Calu3 (cell line): Measurements from ENCODE around the gene NDUFA13. TPM values are rescaled to one million over a fixed set of nuclear protein-coding genes. Genes with fewer than 3 reads are reported as not detected.

ENCODE experiments used
- BruUV-seq: library from RNA; stranded (reverse); fragments of 400-500 nt; replicated peaks from 2 replicates; lab custom pipeline; 2021; lab: Mats Ljungman, UMichigan
- CTCF ChIA-PET: fragments of 300-600 bp; sonication (Branson Sonifier 250); formaldehyde crosslinking; loops from one replicate; lab custom pipeline; 2022; ENCODE audit warnings: antibody characterized with exemption; lab: Charles Lee
- DNase-seq: peaks from one replicate; pipeline ENCODE4 v3.0.0; 2022
- H3K27ac Mint-ChIP-seq: one replicate; pipeline ENCODE4 v1.8.0; 2022; ENCODE audit warnings: mixed read lengths; ENCODE audit not compliant: unreplicated experiment
- H3K27me3 Mint-ChIP-seq: one replicate; pipeline ENCODE4 v1.8.0; 2022; ENCODE audit warnings: mixed read lengths; ENCODE audit not compliant: unreplicated experiment
- H3K36me3 Mint-ChIP-seq: one replicate; pipeline ENCODE4 v1.8.0; 2022; ENCODE audit warnings: mild to moderate bottlenecking, moderate library complexity, mixed read lengths; ENCODE audit not compliant: insufficient read depth, unreplicated experiment
- H3K4me1 Mint-ChIP-seq: one replicate; pipeline ENCODE4 v1.8.0; 2022; ENCODE audit warnings: mild to moderate bottlenecking, low read depth, mixed read lengths; ENCODE audit not compliant: unreplicated experiment
- H3K4me3 Mint-ChIP-seq: one replicate; pipeline ENCODE4 v1.8.0; 2022; ENCODE audit warnings: mild to moderate bottlenecking, low read depth, moderate library complexity, mixed read lengths; ENCODE audit not compliant: unreplicated experiment
- H3K9me3 Mint-ChIP-seq: one replicate; pipeline ENCODE4 v1.8.0; 2022; ENCODE audit warnings: low read depth, mixed read lengths; ENCODE audit not compliant: unreplicated experiment
- intact Hi-C: fragments of 100-400 bp; cut with micrococcal nuclease; formaldehyde crosslinking; loops from one replicate; pipeline ENCODE4 v1.10.0; 2022; ENCODE audit not compliant: unreplicated experiment
- total RNA-seq: library from RNA; stranded (reverse); gene quantifications from 2 replicates; pipeline ENCODE4 v1.2.3, GENCODE V29; 2022
- TF ChIP-seq, protein P1 (sequence below): fragments of 200-600 bp; IDR thresholded peaks from one replicate; pipeline ENCODE4 v1.8.0; 2022; ENCODE audit warnings: antibody characterized with exemption; ENCODE audit not compliant: unreplicated experiment

The NDUFA13 gene
- total RNA-seq, 1 experiment from 2014 or later = 191 TPM

DNA sequence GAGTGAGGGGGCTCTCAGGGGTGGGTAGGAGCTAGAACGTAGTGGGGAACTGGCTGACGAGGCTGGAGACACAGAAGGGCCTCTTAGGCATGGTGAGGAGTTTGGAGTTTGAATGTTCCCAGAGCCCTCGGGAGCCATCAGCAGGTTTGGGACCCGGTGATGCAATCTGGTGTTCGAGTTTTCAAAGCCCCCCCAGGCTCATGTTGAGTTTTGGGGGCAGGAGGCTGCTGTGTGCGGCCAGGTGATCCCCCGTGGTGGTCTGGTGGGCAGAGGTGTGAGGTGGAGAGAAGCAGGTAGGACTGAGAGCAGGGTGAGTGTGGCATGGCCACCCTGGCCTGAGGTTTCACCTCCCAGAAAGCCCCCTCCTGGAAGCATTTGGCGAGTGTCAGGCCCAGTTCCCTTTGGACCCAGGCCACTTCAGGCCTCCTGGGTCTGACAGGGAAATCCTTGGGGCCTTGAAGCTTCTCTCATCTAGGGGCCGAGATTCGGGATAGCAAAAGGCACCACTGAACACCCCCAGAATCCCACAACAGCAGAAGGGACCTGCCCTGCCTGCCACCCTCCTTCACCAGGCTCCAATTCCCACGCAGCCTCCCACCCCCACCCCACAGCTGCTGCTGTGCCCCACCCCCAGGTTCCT lies 13.9 kb downstream of the NDUFA13 start:
- H3K4me3 Mint-ChIP-seq = no peak overlapping the region
- no peak overlapping the region for H3K27ac Mint-ChIP-seq
- H3K36me3 Mint-ChIP-seq = peaks cover 20% of the 10 kb centered on the region
- CTCF ChIA-PET = no interaction called here
- H3K9me3 Mint-ChIP-seq = peaks cover 5% of the 10 kb centered on the region
- no peaks in the 10 kb centered on the region for H3K27me3 Mint-ChIP-seq
- TF ChIP-seq, protein P1, sequence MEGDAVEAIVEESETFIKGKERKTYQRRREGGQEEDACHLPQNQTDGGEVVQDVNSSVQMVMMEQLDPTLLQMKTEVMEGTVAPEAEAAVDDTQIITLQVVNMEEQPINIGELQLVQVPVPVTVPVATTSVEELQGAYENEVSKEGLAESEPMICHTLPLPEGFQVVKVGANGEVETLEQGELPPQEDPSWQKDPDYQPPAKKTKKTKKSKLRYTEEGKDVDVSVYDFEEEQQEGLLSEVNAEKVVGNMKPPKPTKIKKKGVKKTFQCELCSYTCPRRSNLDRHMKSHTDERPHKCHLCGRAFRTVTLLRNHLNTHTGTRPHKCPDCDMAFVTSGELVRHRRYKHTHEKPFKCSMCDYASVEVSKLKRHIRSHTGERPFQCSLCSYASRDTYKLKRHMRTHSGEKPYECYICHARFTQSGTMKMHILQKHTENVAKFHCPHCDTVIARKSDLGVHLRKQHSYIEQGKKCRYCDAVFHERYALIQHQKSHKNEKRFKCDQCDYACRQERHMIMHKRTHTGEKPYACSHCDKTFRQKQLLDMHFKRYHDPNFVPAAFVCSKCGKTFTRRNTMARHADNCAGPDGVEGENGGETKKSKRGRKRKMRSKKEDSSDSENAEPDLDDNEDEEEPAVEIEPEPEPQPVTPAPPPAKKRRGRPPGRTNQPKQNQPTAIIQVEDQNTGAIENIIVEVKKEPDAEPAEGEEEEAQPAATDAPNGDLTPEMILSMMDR = no peak
- BruUV-seq = no TSS peak
- DNase-seq = no peak
- peaks cover 10% of the 10 kb centered on the region for H3K4me1 Mint-ChIP-seq
- intact Hi-C loops = loop anchor here (10.0 kb wide), 1 partner anchor 425 kb away; no protein-coding TSS in a partner anchor

DNA sequence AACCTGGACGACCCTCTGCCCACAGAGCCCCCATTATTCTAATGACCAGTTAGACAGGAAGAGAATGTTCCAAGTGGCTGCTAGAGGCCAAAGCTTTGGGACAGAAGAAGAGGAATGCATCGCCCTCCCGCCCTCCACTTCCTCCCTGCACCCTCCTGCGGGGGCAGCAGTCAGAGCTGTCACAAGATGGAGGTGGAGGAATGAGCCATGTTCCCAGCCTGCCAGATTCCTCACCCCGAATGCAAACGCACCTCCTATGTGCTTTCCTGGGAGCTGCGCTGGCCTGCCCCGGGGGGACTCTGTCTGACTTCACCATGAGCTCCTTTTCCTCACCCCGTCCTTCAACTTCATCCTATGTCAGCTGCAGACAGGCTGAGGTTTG lies 14.4 kb downstream of the NDUFA13 start:
- Mint-ChIP-seq H3K27me3 (no peaks in the 10 kb centered on the region), H3K9me3 (peaks cover 5% of the 10 kb centered on the region), H3K36me3 (peaks cover 20% of the 10 kb centered on the region), H3K27ac (peak overlapping the region; percentile 63), H3K4me1 (peaks cover 10% of the 10 kb centered on the region), H3K4me3 (no peak overlapping the region)
- BruUV-seq = no TSS peak
- intact Hi-C loops = loop anchor here (10.0 kb wide), 1 partner anchor 424 kb away; no protein-coding TSS in a partner anchor
- DNase-seq = no peak
- CTCF ChIA-PET = no interaction called here
- TF ChIP-seq, protein P1 = no peak

DNA sequence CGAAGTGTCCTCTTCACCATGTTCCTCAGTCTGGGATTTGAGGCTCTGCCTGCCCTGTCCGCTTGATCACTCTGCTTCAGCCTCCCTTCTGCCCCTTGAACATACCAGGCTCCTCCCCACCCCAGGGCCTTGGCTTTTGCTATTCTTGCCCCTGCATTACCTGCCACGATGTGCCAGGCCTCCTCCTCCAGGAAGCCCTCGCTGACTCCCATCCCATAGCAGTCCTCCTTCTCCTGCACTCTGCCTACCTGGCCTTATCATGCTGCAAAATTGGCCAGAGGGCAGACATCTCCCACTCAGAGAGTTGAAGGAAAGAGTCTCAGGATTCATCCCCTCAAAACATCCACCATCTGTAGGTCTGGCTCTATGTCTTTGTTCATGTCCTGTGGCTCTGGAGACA lies 14.9 kb downstream of the NDUFA13 start:
- Mint-ChIP-seq H3K9me3 (peaks cover 5% of the 10 kb centered on the region), H3K4me1 (peaks cover 10% of the 10 kb centered on the region), H3K27me3 (no peaks in the 10 kb centered on the region), H3K27ac (peak overlapping the region; percentile 63), H3K4me3 (no peak overlapping the region), H3K36me3 (peaks cover 21% of the 10 kb centered on the region)
- intact Hi-C loops = loop anchor here (10.0 kb wide), 1 partner anchor 424 kb away; no protein-coding TSS in a partner anchor
- no TSS peak for BruUV-seq
- CTCF ChIA-PET = interaction anchor here (0.6 kb wide), 1 partner anchor 1459 kb away, joined by 8 read pairs; no protein-coding TSS in a partner anchor
- TF ChIP-seq, protein P1 = no peak
- no peak for DNase-seq

DNA sequence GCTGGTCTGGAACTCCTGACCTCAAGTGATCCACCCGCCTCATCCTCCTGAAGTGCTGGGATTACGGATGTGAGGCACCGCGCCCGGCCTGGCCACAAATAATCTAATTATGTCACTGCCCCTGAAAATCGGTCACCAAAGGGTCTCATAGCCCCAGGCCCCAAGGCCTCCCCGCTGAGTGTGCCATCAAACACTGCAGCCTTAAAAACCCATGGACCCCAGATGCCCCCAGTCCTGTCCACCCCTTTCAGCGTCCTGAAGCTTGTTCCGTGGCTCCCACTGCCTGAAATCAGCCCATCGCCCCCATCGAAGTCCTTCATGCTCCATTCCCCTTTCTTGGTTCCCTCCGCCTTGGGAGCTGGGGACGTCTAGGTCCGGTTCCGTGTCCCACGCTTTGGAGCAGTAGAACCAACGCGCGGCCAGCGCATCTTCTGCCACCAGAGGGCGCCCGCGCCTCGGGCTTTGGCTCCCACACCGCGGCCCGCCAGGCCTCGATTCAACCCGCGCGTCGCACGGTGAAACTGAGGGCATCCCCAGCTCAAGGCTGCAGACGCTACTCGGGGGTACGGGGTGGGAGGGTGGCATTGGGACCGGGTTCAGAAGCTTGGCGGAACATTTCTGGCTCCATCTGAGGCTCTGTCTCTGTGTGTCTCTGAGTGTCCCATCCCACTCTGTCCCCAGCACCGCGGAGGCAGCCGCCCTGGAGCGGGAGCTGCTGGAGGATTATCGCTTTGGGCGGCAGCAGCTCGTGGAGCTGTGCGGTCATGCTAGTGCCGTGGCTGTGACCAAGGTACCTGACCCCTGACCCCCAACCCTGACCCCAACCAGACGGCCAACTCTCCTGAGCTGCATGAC lies 16.2 kb downstream of the NDUFA13 start:
- intact Hi-C loops = loop anchor here (1.0 to 10.0 kb wide), 2 partner anchors 112 to 423 kb away; no protein-coding TSS in a partner anchor

More for the DNA sequence above, 16.2 kb downstream of the NDUFA13 start:
- Mint-ChIP-seq H3K4me1 (peaks cover 10% of the 10 kb centered on the region), H3K9me3 (peaks cover 5% of the 10 kb centered on the region), H3K27ac (peak overlapping the region; percentile 62), H3K36me3 (peaks cover 26% of the 10 kb centered on the region), H3K27me3 (no peaks in the 10 kb centered on the region), H3K4me3 (no peak overlapping the region)
- CTCF ChIA-PET = interaction anchor here (0.8 to 1.6 kb wide), 4 partner anchors 17 to 127 kb away, joined by 3 to 7 read pairs (median 4); partner anchors contain the start of genes GATAD2A and GMIP
- peak; percentile 79 for DNase-seq
- BruUV-seq = no TSS peak
- TF ChIP-seq, protein P1 = peak; percentile 87
